ENCODE data around the gene LY9.

The LY9 gene

DNA sequence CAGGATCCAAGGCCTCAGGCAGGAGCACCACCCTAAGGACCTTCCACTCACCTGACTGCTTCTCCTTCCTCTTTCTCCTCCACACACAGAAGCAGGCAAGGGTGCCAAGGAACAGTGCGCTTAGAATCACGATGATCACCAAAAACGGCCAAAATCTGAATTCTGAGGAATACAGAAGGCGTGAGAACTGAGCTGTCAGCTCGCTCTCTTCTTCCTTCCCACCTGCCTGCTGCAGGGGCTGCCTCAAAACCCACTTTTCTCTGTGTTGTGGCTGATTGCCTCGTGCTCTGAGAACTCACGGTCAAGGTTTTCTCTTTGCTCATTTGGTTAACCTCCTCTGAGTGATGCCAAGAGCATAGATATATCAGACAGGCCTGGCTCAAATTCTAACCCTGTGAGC is 42.9 kb downstream of the LY9 start:
- DNase-seq = no peak

DNA sequence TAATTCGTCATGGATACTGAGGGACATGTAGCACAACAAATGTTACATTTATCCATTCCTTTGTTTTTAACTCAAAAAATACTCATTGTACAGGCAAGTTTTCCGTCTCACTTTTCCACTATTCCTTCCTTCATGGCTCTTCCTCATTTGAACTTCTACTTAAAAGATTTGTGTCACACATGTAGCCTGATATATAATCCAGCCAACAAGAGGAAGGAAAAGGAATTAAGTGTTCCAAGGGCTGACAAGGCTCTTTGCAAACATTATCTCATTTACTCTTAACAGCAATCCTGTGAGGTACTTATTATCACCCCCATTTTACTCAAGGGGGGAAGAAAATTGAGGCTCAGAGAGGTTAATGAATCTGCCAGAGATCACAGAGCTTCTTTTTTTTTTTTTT is 43.8 kb downstream of the LY9 start:
- no peak for DNase-seq

DNA sequence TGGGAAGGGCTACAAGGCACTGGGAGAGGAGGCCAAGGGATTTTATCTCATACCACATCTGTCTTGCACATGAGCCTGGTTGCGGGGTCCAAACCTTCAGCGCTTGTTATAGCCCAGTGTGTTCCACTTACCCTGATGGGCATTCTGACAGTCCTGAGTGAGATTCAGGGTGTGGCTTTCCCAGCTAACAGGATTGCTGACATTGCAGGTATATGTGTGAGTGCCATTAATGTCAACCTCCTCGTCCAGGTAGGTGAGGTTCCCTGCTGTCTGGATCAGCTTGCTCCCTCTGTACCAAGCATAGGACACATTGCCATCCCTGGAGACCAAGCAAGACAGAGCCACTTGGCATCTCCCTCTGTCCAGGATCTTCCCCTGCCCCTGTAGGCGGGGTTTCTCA is 45.1 kb downstream of the LY9 start:
- no peak for DNase-seq

DNA sequence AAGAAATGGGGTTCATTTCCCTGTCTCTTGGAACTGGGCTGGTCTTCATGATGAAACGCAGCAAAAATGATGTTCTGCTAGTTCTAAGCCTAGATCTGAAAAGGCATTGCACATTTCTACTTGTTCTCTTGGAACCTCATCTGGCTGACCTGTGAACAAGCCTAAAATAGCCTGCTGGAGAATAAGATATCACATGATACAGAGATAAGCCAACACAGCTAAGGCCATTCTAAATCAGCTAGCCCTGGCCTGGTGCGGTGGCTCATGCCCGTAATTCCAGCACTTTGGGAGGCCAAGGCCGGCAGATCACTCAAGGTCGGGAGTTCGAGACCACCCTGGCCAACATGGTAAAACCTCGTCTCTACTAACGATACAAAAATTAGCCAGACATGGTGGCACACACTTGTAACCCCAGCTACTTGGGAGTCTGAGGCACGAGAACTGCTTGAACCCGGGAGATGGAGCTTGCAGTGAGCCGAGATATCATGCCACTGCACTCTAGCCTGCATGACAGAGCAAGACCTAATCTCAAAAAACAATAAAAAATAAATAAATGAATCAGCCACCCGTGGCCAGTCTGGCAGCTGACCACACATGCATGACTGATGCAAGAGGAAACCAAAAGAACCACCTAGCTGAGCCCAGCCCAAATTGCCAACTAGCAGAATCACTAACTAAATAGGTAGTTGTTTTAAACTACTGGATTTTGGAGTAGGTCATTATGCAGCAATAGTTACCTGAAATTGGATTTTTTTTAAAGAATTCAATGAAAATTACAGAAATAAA is 48.7 kb downstream of the LY9 start:
- DNase-seq = no peak

DNA sequence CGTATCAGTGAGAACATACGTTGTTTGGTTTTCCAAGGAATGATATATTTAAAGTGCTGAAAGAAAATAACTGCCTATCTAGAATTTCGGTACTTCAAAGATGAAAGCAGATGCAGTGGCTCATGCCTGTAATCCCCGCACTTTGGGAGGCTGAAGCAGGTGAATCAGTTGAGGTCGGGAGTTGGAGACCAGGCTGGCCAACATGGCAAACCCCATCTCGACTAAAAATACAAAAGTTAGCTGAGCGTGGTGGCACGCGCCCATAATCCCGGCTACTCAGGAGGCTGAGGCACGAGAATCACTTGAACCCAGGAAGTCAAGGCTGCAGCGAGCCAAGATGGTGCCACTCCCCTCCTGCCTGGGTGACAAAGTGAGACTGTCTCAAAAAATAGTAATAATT is 50.3 kb downstream of the LY9 start:
- no peak for DNase-seq

DNA sequence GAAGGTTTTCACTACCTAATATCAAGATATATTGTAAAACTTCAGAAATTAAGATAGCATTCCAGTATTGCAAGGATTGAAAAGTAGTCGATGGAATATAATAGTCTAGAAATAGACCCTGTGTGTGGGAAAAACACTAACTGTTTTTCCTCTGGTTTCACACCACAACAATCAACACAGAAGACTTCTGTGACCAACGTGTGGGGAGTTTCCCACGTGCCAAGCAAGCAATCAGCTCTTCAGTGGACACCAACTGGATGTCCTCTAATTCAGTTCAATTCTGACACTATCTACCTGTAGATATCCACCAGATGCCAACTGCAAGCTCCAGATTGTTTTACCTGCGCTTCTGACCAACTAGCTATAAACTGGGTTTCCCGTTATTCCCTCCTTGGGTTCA is 54.6 kb downstream of the LY9 start:
- no peak for DNase-seq

DNA sequence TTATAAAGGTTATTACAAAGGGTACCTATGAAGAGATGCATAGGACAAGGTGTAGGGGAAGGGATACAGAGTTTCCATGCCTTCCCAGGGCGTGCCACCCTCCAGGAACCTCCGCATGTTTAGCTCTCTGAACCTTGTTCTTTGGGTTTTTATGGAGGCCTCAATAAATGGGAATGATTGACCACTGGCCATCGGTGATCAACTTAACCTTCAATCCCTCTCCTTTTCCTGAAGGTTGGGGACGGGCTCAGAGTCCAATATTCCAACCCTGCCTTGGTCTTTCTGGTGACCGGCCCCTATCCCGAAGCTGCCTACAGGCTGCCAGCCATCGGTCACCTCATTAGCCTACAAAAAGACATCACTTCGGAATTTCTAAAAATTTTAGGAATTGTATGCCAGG is 55.0 kb downstream of the LY9 start:
- DNase-seq = no peak

DNA sequence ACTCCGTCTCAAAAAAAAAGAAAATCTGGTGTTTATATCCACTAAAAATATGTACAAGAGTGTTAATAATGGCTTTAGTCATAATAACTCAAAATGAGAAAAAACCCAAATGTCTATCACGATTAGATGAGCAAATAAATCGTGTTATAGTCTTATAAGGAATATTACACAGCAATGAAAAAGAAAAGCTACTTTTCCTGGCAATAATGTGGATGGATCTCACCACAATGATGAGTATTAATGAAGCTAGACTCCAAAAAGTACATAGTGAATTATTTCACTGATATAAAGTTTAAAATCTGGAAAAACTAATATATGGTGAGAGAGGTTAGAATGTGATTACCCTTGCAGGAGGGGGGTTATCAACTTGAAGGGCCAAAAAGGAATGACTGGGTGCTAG is 57.0 kb downstream of the LY9 start:
- DNase-seq = no peak

DNA sequence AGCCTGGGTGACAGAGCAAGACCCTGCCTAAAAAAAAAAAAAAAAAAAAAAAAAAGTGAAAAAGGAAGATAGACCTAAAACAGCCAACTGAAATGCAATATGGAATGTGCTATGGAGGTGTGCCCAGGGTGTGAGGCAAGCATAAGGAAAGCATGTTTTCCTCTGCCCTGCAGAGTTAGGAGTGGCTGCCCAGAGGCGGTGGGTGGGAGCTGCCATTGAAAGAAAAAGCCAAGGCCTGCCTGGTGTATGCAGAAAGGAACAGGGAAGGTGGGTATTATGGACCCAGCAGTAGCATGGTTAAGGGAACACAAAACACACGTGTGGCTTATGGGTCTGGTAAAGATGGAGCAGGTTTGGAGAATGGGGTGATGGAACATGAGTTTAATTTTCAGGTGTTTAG is 57.8 kb downstream of the LY9 start:
- no peak for DNase-seq

DNA sequence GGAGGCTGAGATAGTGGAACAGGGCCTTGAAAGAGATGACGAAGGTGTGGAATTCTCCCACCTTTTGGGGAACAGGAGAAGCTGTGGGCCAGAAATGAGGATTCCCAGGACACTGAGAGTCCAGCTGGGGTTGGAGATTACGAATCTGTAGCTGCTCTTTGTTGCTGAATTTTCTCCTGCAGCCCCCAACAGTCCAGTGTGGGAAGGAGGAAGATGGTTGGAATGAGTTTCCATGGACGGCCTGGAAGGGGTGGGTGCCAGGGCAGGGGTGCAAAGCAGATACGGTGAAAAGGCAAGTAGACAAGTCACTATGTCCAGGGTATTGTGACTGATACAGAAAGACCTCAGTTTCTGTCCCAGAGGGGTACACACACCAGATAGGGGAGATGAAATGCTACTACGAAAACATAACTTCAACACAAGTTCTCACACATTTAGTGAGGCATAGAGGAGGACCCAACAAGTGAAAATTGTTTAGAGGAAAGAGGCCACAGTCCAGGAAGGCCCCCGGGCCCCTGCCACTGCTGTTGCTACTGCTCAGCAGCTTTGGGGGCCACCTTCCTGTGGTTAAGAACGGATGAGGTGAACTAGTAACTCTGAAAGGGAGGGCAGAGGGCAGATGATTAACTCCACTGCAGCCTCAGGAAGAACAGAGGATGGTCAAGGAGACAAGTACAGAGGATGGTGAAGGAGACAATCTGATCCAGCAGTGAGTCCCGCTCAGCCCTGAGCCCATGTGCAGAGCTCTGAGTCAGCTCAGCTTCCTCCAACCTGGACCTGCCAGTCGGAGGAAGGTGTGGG is 59.4 kb downstream of the LY9 start:
- DNase-seq = no peak

DNA sequence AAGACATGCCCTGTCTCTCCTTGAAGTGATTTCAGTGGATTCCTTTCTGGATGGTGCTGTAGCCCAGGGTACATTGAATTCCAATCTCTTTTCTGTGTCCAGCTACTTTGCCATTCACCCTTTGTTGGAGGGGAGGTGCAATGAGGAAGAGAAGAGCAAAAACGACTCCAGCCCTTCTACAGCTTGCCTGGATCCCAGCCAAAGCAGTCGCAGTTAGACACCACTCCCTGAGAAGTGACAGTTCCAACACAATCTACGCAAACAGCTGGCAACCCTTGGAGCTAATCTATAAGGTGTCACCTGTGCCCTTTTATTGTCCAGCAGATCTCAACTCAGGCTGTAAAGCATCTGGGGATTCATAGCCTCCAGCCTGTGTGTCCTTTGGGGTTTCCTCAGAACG is 62.1 kb downstream of the LY9 start:
- no peak for DNase-seq

DNA sequence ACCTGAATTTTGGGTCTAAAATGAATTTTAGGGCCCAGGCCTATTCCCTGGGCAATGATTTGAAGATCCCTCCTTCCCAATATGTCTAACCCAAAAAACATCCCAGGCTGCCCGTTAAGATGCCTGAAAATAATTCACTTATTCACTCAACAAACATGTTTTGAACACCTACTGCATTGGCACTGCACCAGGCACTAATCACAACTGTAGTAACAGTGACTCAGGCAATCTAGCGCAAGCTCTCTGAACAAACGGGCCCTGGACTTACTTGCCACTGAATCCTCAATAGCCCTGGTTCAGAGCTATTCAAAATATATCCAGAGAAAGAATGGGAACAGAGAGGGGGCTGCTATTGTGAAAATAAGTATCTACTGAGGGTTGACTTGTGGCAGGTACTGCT is 62.5 kb downstream of the LY9 start:
- DNase-seq = no peak

DNA sequence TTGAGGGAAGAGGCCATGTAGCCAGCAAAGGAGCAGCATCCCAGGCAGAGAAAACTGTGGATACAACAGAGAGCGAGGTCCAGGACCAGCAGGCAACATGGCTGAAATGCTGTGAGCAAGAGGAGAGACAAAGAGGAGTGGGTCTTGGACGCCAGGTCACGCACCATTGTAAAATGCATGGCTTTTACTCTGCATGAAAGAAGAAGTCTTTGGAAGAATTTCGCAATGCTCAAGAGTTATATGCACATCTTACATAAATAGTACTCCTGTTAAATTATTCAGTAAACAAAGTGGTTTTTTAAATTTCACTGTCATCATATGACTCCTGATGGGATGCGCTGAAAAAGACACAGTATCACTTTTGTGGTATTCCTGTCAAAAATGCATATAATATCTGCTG is 63.2 kb downstream of the LY9 start:
- no peak for DNase-seq

DNA sequence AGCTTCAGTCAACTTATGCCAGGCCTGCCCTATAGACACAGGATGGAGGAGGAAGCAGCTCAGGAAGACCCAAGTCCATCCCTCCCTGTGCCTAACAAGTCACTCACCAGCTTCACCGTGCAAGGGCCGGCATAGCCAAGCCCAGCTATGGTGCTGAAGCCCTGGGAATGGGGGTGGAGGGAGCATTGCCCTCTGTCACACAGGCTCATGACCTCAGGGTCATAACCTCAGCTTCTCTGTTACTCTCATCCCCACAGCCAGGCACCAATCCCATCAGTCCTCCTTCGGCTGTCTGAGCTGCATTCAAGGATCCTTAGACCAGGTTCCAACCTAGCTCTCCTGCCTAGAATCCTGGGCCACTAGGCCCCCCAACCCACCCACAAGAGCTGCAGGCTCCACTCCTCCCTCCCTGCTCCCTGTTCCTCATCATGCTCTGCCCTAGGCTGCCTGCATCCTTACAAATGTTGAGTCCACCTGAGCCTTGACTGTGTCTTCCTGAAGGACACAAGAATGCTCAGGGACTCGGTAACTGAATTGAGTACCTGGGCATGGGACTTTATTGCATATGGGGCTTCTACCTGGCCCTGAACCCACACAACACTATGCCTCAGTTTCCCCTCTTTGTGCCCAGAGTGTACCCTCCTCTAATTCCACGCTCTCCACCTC is 65.0 kb downstream of the LY9 start:
- DNase-seq = no peak

DNA sequence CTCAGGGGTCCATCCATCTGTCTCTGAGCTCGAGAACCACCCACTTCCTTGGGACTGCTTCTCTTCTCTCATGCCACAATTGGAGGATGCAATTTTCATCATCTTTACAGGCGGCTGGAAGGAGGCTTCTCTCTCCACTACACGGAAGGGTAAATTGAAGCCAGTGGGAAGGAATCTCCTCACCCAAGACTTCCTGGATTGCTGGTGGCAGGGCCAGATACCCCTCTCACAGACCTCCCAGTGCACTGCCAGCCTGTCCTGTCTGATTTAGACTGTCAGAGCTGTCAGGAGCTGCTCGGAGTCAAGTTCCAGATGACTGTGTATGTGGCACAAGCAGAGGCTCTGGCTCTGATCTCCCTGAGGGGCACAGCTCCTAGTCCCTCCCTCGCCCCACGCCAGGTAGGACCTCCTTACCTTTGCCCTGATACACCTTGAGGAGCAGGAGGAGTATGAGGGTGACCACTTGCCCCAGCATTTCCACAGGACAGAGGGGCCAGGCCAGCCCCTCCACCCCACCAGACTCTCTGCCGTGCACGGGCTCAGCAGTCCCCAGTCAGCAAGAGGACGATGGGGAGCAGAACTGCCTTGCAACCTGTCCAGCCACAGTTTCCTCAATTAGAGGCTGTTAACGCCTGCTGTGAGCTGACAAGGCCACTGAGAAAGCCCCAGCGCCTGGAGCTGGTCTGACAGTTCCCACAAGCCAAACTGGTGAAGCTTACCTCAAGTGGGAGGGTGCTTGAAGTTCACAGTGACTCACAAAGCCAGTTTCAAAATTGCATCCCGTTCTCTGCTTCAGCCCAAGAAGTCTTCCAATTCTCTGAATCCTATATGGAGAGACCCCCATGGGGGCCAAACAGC is 66.5 kb downstream of the LY9 start, which contains the start of gene CD244:
TSS of gene CD244 (minus strand) at position 685 of the 858 bp plus-strand sequence. CDS start at position 475, 210 bp downstream.
- DNase-seq = peak; percentile 48 to 59

DNA sequence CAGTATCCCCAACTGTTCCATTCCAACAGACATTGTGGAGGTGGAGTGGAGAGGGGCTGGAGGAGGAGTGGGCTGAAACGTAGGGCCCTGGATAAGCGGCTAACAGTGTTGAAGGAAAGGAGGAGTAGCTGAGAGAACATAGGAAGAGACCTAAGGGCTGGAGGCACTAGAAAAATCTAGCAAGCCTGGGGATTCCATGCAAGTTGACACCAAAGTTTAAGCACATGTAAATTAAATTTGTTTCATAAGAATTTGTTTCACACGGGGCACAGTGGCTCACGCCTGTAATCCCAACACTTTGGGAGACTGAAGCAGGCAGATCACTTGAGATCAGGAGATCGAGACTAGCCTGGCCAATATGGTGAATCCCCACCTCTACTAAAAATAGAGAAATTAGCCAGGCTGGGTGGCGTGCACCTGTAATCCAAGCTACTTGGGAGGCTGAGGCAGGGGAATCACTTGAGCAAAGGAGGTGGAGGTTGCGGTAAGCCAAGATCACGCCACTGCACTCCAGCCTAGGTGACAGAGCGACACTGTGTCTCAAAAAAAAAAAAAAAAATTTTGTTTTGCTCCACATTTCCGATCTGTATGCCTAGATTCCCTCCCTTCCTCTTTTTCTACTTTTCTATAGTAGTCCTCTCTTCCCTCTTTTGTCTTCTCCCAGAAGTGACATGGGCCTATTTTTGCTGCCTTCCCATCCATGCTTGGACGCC is 67.2 kb downstream of the LY9 start:
- DNase-seq = no peak

DNA sequence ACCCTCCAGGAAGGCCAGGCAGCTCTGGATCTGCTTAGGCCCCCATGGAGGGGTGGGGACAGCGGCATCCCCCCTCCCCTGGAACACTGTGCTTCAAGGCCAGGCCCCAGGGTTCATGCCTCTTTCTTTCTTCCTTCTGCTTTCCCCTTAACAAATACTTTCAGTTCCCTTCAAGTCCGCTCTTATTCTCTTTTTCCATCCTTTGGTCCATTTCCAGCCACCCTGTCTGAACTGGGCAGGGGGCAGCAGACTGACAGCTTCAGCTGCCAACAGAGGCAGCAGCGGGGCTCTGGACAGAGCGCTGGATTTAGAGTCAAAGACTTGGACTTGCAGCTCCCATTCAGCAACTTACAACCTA is 67.8 kb downstream of the LY9 start:
- no peak for DNase-seq

DNA sequence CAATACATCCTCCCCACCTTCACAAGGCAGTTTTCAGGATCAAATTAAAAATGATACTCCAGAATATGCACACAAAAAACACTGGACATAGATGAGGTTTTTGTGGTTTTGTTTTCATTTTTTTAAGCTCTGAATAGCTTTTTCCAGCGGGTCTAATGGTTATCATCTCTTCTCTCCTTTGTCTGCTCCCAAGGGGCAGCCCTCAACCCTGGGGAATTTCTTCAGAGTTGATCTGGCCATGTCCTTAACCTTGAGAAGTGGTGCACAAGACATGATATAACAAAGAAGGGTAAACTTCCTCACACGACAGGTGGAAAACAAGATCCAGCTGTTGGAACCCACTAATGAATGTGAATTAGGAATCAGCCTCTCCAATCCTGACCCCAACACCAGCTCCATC is 68.2 kb downstream of the LY9 start:
- DNase-seq = no peak

DNA sequence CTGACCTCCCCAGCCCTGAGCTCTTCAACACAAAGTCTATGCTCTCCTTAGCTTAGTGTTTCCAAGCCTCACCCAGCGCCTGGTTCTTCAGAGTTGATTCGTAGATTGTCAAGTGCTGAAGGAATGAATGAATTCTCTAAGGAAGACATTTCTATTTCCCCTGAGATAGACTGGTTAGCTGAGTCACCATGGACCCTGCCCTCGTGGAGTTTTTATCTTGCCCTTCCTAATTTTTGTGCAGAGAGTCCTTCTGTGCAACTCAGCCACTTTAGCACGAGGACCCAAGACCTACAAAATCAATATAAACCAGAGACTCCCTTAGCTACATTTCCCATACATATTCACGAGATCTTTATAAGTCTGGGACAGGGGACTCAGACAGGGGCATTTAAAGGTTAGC is 69.4 kb downstream of the LY9 start:
- no peak for DNase-seq

DNA sequence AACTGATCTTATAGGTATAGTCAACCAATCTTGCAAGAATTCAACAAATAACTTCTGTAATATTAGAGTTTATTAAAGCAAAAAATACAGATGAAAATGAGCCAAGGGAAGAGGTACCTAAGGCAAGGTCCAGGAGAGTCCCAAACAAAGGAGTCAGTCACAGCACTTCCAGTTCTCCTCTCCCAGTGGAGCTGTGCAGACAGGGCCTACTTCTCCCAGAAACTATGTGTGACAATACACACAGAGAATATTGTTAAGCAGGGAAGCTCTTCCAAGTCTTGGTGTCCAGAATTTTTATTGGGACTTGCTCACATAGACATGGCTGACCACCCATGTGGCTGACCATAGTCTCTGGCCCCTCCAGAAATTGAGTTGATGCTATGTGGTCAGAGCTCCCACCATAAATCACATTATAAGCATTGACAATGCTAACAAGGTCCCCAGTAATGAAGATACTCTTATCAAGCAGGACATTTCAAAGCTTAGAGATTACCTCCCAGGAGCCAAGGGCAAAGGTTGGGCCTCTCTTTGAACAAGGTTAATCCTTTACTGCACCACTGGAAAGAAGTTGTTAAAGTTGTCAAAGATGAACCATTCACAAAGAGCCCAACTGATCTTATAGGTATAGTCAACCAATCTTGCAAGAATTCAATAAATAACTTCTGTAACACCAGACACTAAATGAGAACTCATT is 70.2 kb downstream of the LY9 start:
- DNase-seq = no peak

DNA sequence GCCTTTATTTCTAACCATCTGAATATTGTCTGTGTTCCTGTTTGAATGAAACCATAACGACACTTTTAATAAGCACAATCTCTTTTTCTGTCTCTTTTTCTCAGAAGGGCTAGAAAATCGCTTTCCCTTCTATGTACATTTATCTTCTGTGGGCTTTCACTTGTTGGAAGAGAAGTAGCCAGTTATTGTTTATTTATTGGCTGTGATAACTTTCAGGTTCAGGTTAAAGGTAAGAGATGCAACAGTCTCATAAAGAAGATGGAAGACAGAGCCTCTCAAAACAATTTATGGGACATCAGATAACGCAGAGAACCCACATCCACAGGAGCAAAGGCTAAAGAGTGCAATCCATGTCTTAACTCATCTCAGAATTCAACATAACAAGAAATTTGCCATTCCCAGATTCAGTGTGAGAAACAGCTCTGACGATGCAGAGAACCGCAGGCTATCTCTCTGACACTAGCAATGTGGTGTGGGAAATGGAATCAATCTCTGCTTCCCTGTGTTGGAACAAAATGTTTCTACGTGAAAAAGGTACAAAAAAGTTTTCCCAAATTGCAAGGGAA is 70.8 kb downstream of the LY9 start:
- no peak for DNase-seq
